ENCODE measurements around the gene LARP6.

DNA sequence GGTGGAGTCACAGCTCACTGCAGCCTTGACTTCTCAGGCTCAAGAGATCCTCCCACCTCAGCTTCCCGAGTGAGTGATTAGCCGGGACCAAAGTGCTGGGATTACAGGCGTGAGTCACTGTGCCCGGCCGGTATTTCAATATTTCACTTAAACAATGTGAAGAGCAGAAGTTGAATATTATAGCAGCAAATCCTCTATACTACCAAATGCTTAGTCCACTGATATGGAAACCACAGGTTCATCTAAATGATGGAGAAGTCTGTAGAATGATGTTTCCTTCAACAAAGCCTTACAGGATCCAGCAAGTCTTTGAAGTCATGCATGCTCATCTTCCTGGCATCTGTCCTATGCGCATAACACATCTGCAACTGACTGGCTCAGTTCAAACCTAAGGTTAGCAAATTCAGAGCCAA lies 70.3 kb downstream of the LARP6 start:
- peak; percentile 71 for TF ChIP-seq FOS (IDR thresholded peaks at IDR 0.05; ENCODE audit: low read depth, low read length)
- TF ChIP-seq RFX5 (IDR thresholded peaks at IDR 0.05; ENCODE audit: low read depth, low read length) = no peak
- TF ChIP-seq, protein P1, sequence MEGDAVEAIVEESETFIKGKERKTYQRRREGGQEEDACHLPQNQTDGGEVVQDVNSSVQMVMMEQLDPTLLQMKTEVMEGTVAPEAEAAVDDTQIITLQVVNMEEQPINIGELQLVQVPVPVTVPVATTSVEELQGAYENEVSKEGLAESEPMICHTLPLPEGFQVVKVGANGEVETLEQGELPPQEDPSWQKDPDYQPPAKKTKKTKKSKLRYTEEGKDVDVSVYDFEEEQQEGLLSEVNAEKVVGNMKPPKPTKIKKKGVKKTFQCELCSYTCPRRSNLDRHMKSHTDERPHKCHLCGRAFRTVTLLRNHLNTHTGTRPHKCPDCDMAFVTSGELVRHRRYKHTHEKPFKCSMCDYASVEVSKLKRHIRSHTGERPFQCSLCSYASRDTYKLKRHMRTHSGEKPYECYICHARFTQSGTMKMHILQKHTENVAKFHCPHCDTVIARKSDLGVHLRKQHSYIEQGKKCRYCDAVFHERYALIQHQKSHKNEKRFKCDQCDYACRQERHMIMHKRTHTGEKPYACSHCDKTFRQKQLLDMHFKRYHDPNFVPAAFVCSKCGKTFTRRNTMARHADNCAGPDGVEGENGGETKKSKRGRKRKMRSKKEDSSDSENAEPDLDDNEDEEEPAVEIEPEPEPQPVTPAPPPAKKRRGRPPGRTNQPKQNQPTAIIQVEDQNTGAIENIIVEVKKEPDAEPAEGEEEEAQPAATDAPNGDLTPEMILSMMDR (conservative IDR thresholded peaks at IDR 0.05; ENCODE audit: low read depth, low read length) = no peak
- no peak for TF ChIP-seq POLR2A (IDR thresholded peaks at IDR 0.05; ENCODE audit: low read depth, low read length)
- TF ChIP-seq CHD1 (IDR thresholded peaks at IDR 0.05; ENCODE audit: low read depth, low read length) = no peak
- TF ChIP-seq RAD21 (IDR thresholded peaks at IDR 0.05; ENCODE audit: low read length) = no peak
- TF ChIP-seq BHLHE40 (IDR thresholded peaks at IDR 0.05; ENCODE audit: low read depth, low read length) = no peak
- TF ChIP-seq, protein P2, sequence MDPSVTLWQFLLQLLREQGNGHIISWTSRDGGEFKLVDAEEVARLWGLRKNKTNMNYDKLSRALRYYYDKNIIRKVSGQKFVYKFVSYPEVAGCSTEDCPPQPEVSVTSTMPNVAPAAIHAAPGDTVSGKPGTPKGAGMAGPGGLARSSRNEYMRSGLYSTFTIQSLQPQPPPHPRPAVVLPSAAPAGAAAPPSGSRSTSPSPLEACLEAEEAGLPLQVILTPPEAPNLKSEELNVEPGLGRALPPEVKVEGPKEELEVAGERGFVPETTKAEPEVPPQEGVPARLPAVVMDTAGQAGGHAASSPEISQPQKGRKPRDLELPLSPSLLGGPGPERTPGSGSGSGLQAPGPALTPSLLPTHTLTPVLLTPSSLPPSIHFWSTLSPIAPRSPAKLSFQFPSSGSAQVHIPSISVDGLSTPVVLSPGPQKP (IDR thresholded peaks at IDR 0.05; ENCODE audit: borderline replicate concordance, low read depth, low read length) = no peak
- TF ChIP-seq MXI1 (IDR thresholded peaks at IDR 0.05; ENCODE audit: borderline replicate concordance, low read depth, low read length) = no peak
- TF ChIP-seq, protein P3, sequence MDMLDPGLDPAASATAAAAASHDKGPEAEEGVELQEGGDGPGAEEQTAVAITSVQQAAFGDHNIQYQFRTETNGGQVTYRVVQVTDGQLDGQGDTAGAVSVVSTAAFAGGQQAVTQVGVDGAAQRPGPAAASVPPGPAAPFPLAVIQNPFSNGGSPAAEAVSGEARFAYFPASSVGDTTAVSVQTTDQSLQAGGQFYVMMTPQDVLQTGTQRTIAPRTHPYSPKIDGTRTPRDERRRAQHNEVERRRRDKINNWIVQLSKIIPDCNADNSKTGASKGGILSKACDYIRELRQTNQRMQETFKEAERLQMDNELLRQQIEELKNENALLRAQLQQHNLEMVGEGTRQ (IDR thresholded peaks at IDR 0.05; ENCODE audit: low read depth, low read length) = no peak
- TF ChIP-seq SMC3 (IDR thresholded peaks at IDR 0.05; ENCODE audit: low read depth, low read length) = no peak

Measured in IMR-90 (cell line).